Endothelial cell of umbilical vein (primary cell): ENCODE data around the gene PRPF31. TPM values are rescaled to one million over a fixed set of nuclear protein-coding genes. Genes with fewer than 3 reads are reported as not detected.

Experiments used
- BruUV-seq: library from RNA; stranded (reverse); fragments of 400-500 nt; replicated peaks from 2 replicates; lab custom pipeline; 2021; lab: Mats Ljungman, UMichigan
- CTCF ChIA-PET: fragments of 300-600, 350-600 bp; sonication (Branson Sonifier 250); formaldehyde crosslinking; loops from one replicate; lab custom pipeline; 2021; ENCODE audit warnings: antibody characterized with exemption, inconsistent platforms; lab: Charles Lee
- POLR2A ChIA-PET: fragments of 300-600, 350-600 bp; sonication (Branson Sonifier 250); formaldehyde crosslinking; loops from one replicate; lab custom pipeline; 2021; ENCODE audit warnings: antibody characterized with exemption, inconsistent platforms; lab: Charles Lee
- DNase-seq: peaks from one replicate; pipeline ENCODE4 v3.0.0-alpha.2; 2011; ENCODE audit warnings: low read depth, low spot score
- FAIRE-seq: peaks from 2 replicates; lab custom pipeline; 2011; peaks lifted over from hg19 to GRCh38; lab: Jason Lieb, UNC
- H2AFZ ChIP-seq: 2 replicates; pipeline ENCODE4 v1.6.0; 2012; ENCODE audit warnings: low read depth, low read length, control low read depth, inconsistent platforms
- H3K27ac ChIP-seq: 2 replicates; pipeline ENCODE4 v1.5.1; 2011; ENCODE audit warnings: low read depth, mild to moderate bottlenecking, control low read depth, low read length, moderate library complexity; ENCODE audit not compliant: insufficient read depth
- H3K27me3 ChIP-seq, 2 experiments: 2 replicates each; pipeline versions ENCODE4 v1.6.0 to v1.6.1; 2011; ENCODE audit warnings: low read length in 2 of 2, mixed read lengths in 1 of 2; ENCODE audit not compliant: control insufficient read depth in 2 of 2, insufficient read depth in 2 of 2
- H3K36me3 ChIP-seq, 2 experiments: 2 replicates in 1 of 2; 3 replicates in 1 of 2; pipeline ENCODE4 v1.5.1; 2011; ENCODE audit warnings: low read length in 2 of 2, mild to moderate bottlenecking in 1 of 2, moderate library complexity in 1 of 2; ENCODE audit not compliant: control insufficient read depth in 2 of 2, insufficient read depth in 2 of 2; ENCODE audit errors: extremely low read depth in 1 of 2
- H3K4me1 ChIP-seq: 3 replicates; pipeline ENCODE4 v1.5.1; 2011; ENCODE audit warnings: mild to moderate bottlenecking, low read length; ENCODE audit not compliant: control insufficient read depth, insufficient read depth; ENCODE audit errors: extremely low read depth
- H3K4me2 ChIP-seq: 2 replicates; pipeline ENCODE4 v1.6.1; 2011; ENCODE audit warnings: low read length, control low read depth, mixed read lengths; ENCODE audit not compliant: insufficient read depth
- H3K4me3 ChIP-seq, 3 experiments: fragments of 200-600 bp in 1 of 3; sonication (generic), shearing (Covaris generic) in 1 of 3; replicated peaks in 1 of 3; 2 replicates each; pipeline ENCODE4 v1.5.1; 2011 to 2016; ENCODE audit warnings: control low read depth in 3 of 3, low read length in 3 of 3, mild to moderate bottlenecking in 2 of 3, inconsistent platforms in 1 of 3, low read depth in 1 of 3, moderate library complexity in 1 of 3; ENCODE audit not compliant: insufficient read depth in 1 of 3
- H3K79me2 ChIP-seq: 2 replicates; pipeline ENCODE4 v1.6.0; 2012; ENCODE audit warnings: low read length, inconsistent platforms; ENCODE audit not compliant: control insufficient read depth, insufficient read depth
- H3K9ac ChIP-seq: replicated peaks from 2 replicates; pipeline ENCODE3; 2011; ENCODE audit warnings: low read length, control low read depth; ENCODE audit not compliant: insufficient read depth; ENCODE audit errors: extremely low read depth
- H3K9me1 ChIP-seq: replicated peaks from 3 replicates; pipeline ENCODE4 v1.6.0; 2011; ENCODE audit warnings: mild to moderate bottlenecking, low read length; ENCODE audit not compliant: control insufficient read depth, insufficient read depth; ENCODE audit errors: extremely low read depth
- H3K9me3 ChIP-seq: replicated peaks from 2 replicates; pipeline ENCODE4 v1.5.1; 2012; ENCODE audit warnings: low read length, inconsistent platforms; ENCODE audit not compliant: control insufficient read depth, insufficient read depth
- H4K20me1 ChIP-seq: replicated peaks from 2 replicates; pipeline ENCODE3; 2011; ENCODE audit warnings: mild to moderate bottlenecking, low read length; ENCODE audit not compliant: control insufficient read depth, insufficient read depth; ENCODE audit errors: extremely low read depth
- EZH2 ChIP-seq: IDR thresholded peaks from 2 replicates; pipeline ENCODE4 v1.6.1; 2012; ENCODE audit warnings: borderline replicate concordance, low read depth, mild to moderate bottlenecking, moderate library complexity, low read length, inconsistent platforms; ENCODE audit not compliant: severe bottlenecking
- FOS ChIP-seq: IDR thresholded peaks from 2 replicates; pipeline ENCODE4 v1.6.1; 2011; ENCODE audit warnings: mild to moderate bottlenecking, low read length, moderate library complexity, borderline replicate concordance; ENCODE audit not compliant: insufficient read depth
- GATA2 ChIP-seq: IDR thresholded peaks from 2 replicates; pipeline ENCODE4 v1.7.0; 2011; ENCODE audit warnings: low read depth, mild to moderate bottlenecking, moderate library complexity, mixed read lengths, low read length; ENCODE audit not compliant: insufficient read length, insufficient read depth
- JUN ChIP-seq: IDR thresholded peaks from 2 replicates; pipeline ENCODE4 v1.6.1; 2011; ENCODE audit warnings: borderline replicate concordance, low read depth; ENCODE audit not compliant: insufficient read length, insufficient read depth
- MYC ChIP-seq: IDR thresholded peaks from one replicate; pipeline ENCODE4 v1.6.1; 2011; ENCODE audit warnings: mild to moderate bottlenecking, low read depth, low read length
- POLR2A ChIP-seq: IDR thresholded peaks from 2 replicates; pipeline ENCODE4 v1.6.1; 2012; ENCODE audit warnings: low read depth, mild to moderate bottlenecking, control low read depth, low read length
- POLR2AphosphoS5 ChIP-seq: IDR thresholded peaks from 2 replicates; pipeline ENCODE4 v1.6.1; 2012; ENCODE audit warnings: low read depth, mild to moderate bottlenecking, control low read depth, low read length, moderate library complexity; ENCODE audit not compliant: insufficient read depth
- dilution Hi-C: fragments of 300-500 bp; cut with MboI; formaldehyde crosslinking; loops from one replicate; pipeline ENCODE4 v1.15.0; 2019; ENCODE audit warnings: low sequenced_read_pairs; ENCODE audit not compliant: extremely low pct_ligation_motif_present
- intact Hi-C: fragments of 100-400 bp; cut with micrococcal nuclease; formaldehyde crosslinking; loops from one replicate; pipeline ENCODE4 v1.10.0; 2022
- polyA plus RNA-seq, 4 experiments: library from polyadenylated mRNA; depleted of rRNA in 3 of 4; stranded (reverse) in 3 of 4; unstranded in 1 of 4; fragments of >200 nt; gene quantifications; 2 replicates each; pipeline versions ENCODE4 v1.2.1 to v1.2.3, GENCODE V29; 2011 to 2012; ENCODE audit warnings: missing spikeins in 1 of 4
- total RNA-seq: library from RNA; stranded (reverse); gene quantifications from 2 replicates; pipeline ENCODE4 v1.2.3, GENCODE V29; 2021
- TF ChIP-seq, protein P1 (sequence below), 2 donors: IDR thresholded peaks; 1 replicate in 1 of 2; 2 replicates in 1 of 2; pipeline ENCODE4 v1.5.1; 2011; ENCODE audit warnings: low read length in 2 of 2, mild to moderate bottlenecking in 2 of 2, moderate library complexity in 2 of 2, control low read depth in 1 of 2, inconsistent platforms in 1 of 2, low read depth in 1 of 2; ENCODE audit not compliant: insufficient read depth in 1 of 2; ENCODE audit errors: extremely low read depth in 1 of 2
- TF ChIP-seq, protein P2 (sequence below): IDR thresholded peaks from 2 replicates; pipeline ENCODE4 v1.6.1; 2011; ENCODE audit not compliant: insufficient read depth, insufficient read length

Gene PRPF31
- total and polyA plus RNA-seq, 2 donors (not counting 3 experiments of a cell fraction or from before 2014, with no cell fraction given) = 76.2 to 101 TPM

DNA sequence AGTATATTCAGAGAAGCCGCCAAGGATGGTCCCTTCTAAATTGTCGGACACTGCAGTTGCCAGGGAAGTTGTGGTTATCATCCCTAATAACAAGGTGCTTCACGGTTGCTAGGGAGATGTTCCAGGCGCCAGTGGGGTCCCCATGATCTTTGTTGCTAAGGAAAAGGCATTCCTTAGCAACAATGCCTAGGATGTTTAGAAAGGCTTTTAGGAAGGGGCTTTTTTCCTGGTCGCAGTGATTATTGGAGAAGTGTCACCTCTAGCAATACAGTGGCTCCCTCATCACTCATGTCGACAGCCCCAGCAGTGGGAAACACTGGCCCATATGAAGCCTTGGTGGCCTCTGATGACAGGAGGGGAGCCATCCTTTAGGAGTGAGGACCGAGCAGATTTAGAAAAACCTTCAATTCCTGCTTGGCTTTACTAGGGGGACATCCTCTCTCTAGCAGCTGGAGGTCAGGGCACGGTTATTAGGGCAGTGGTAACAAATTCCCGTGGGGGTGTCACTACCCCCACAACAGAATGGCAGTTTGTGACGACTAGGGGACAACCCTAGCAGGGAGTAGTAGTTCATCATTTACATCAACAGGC, 63.8 kb downstream of the PRPF31 start:
- TF ChIP-seq, protein P1, sequence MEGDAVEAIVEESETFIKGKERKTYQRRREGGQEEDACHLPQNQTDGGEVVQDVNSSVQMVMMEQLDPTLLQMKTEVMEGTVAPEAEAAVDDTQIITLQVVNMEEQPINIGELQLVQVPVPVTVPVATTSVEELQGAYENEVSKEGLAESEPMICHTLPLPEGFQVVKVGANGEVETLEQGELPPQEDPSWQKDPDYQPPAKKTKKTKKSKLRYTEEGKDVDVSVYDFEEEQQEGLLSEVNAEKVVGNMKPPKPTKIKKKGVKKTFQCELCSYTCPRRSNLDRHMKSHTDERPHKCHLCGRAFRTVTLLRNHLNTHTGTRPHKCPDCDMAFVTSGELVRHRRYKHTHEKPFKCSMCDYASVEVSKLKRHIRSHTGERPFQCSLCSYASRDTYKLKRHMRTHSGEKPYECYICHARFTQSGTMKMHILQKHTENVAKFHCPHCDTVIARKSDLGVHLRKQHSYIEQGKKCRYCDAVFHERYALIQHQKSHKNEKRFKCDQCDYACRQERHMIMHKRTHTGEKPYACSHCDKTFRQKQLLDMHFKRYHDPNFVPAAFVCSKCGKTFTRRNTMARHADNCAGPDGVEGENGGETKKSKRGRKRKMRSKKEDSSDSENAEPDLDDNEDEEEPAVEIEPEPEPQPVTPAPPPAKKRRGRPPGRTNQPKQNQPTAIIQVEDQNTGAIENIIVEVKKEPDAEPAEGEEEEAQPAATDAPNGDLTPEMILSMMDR (IDR thresholded peaks at IDR 0.05; ENCODE audit: extremely low read depth in 1 of 2, insufficient read depth in 1 of 2, low read depth in 1 of 2, low read length in 2 of 2) = no peak
- TF ChIP-seq, protein P2, sequence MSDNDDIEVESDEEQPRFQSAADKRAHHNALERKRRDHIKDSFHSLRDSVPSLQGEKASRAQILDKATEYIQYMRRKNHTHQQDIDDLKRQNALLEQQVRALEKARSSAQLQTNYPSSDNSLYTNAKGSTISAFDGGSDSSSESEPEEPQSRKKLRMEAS = no peak
- no peak for TF ChIP-seq EZH2
- TF ChIP-seq POLR2AphosphoS5 = no peak
- no peak for TF ChIP-seq JUN
- no peak for TF ChIP-seq GATA2
- TF ChIP-seq FOS = no peak
- TF ChIP-seq POLR2A = no peak
- TF ChIP-seq MYC = no peak
- no peaks in the 10 kb centered on the region for H3K79me2 ChIP-seq
- no peaks in the 10 kb centered on the region for H3K9me1 ChIP-seq
- ChIA-PET CTCF (interaction anchor here (1.0 to 1.8 kb wide), 5 partner anchors 9 to 87 kb away, joined by 3 to 6 read pairs (median 3); partner anchors contain the start of genes MBOAT7 and TSEN34), POLR2A (no interaction called here)
- BruUV-seq = TSS peak; percentile 26
- DNase-seq = no peak
- no peaks in the 10 kb centered on the region for H3K27me3 ChIP-seq
- H3K4me2 ChIP-seq = no peak overlapping the region
- no peaks in the 10 kb centered on the region for H4K20me1 ChIP-seq
- peaks cover 7 to 38% of the 10 kb centered on the region in 2 experiments for H3K36me3 ChIP-seq
- no peak overlapping the region for H3K4me3 ChIP-seq
- H3K4me1 ChIP-seq = no peaks in the 10 kb centered on the region
- H3K9me3 ChIP-seq = no peaks in the 10 kb centered on the region
- FAIRE-seq = no peak
- H2AFZ ChIP-seq = no peak overlapping the region
- no peak overlapping the region for H3K27ac ChIP-seq
- intact Hi-C loops = no loop called here
- H3K9ac ChIP-seq = no peak overlapping the region
- dilution Hi-C loops = no loop called here
